Lower leg skin (tissue), 3 donors: Measurements from ENCODE around the gene TXNL4A.

Experiments used
- POLR2A ChIP-seq, 2 donors: fragments of 450-650 bp; IDR thresholded peaks; one replicate each; pipeline ENCODE4 v1.6.1; 2016 to 2017; ENCODE audit warnings: antibody characterized with exemption in 2 of 2, mild to moderate bottlenecking in 1 of 2, moderate library complexity in 1 of 2
- TF ChIP-seq, protein P1 (sequence below), 3 donors: fragments of 450-650 bp; IDR thresholded peaks; one replicate each; pipeline ENCODE4 v1.5.1; 2016; ENCODE audit warnings: antibody characterized with exemption in 3 of 3, mild to moderate bottlenecking in 3 of 3, moderate library complexity in 2 of 3

GRCh38 chr18:79989195-79989497, 783 bp upstream of the TXNL4A start:
- TF ChIP-seq, protein P1, sequence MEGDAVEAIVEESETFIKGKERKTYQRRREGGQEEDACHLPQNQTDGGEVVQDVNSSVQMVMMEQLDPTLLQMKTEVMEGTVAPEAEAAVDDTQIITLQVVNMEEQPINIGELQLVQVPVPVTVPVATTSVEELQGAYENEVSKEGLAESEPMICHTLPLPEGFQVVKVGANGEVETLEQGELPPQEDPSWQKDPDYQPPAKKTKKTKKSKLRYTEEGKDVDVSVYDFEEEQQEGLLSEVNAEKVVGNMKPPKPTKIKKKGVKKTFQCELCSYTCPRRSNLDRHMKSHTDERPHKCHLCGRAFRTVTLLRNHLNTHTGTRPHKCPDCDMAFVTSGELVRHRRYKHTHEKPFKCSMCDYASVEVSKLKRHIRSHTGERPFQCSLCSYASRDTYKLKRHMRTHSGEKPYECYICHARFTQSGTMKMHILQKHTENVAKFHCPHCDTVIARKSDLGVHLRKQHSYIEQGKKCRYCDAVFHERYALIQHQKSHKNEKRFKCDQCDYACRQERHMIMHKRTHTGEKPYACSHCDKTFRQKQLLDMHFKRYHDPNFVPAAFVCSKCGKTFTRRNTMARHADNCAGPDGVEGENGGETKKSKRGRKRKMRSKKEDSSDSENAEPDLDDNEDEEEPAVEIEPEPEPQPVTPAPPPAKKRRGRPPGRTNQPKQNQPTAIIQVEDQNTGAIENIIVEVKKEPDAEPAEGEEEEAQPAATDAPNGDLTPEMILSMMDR (IDR thresholded peaks at IDR 0.05) = no peak
- TF ChIP-seq POLR2A (IDR thresholded peaks at IDR 0.05) = no peak
